ENCODE data around the gene GPC6. TPM values are rescaled to one million over a fixed set of nuclear protein-coding genes. Genes with fewer than 3 reads are reported as not detected.

Gene GPC6
- total and polyA plus RNA-seq, 2 donors (not counting 1 experiment from before 2014, with no cell fraction given) = not detected

GRCh38 chr13:94400874-94401273 is 1174.3 kb downstream of the GPC6 start:
- intact Hi-C loops (cut with micrococcal nuclease) = no loop called here
- 100% methylated on average over 3 of the region's 4 CpGs for WGBS (ENCODE audit: insufficient coverage)
- POLR2A ChIA-PET = no interaction called here
- CTCF ChIA-PET = no interaction called here
- H3K9ac ChIP-seq (ENCODE audit: low read length) = no peak overlapping the region
- H3K27ac ChIP-seq (ENCODE audit: low read length in 2 of 2) = no peak overlapping the region
- ATAC-seq (ENCODE audit: low read depth) (no peak), DNase-seq (no peak)
- no peak for TF ChIP-seq CTCF (IDR thresholded peaks at IDR 0.05)
- no peak for TF ChIP-seq EZH2 (IDR thresholded peaks at IDR 0.05; ENCODE audit: borderline replicate concordance, insufficient read depth, low read depth, low read length, poor library complexity, severe bottlenecking)
- H4K20me1 ChIP-seq (ENCODE audit: control insufficient read depth, insufficient read depth, low read length, poor library complexity, severe bottlenecking) = no peaks in the 10 kb centered on the region
- no peaks in the 10 kb centered on the region for H3K27me3 ChIP-seq (replicated peaks in 1 of 4; ENCODE audit: control extremely low read depth in 1 of 4, control insufficient read depth in 3 of 4, insufficient read depth in 4 of 4, low read length in 3 of 4)
- Mint-ChIP-seq H3K4me1 (no peaks in the 10 kb centered on the region), H3K27me3 (peaks cover 8% of the 10 kb centered on the region), H3K9me3 (ENCODE audit: insufficient read depth) (no peaks in the 10 kb centered on the region), H3K4me3 (no peak overlapping the region), H3K27ac (no peak overlapping the region)
- no peak overlapping the region for H2AFZ ChIP-seq (ENCODE audit: insufficient read depth, low read depth, low read length, poor library complexity, severe bottlenecking)
- H3K9me3 ChIP-seq (ENCODE audit: control extremely low read depth in 1 of 3, control insufficient read depth in 2 of 3, insufficient read depth in 1 of 3, low read length in 2 of 3) = no peaks in the 10 kb centered on the region
- H3K4me3 ChIP-seq (ENCODE audit: control extremely low read depth in 1 of 5, extremely low read depth in 1 of 5, insufficient read depth in 1 of 5, low read depth in 2 of 5, low read length in 4 of 5) = no peak overlapping the region
- no peaks in the 10 kb centered on the region for H3K4me1 ChIP-seq (ENCODE audit: control insufficient read depth in 2 of 2, insufficient read depth in 2 of 2, low read length in 2 of 2)
- H3K4me2 ChIP-seq (replicated peaks; ENCODE audit: low read depth, low read length, poor library complexity, severe bottlenecking) = no peak overlapping the region
- H3K79me2 ChIP-seq (ENCODE audit: control insufficient read depth, insufficient read depth, low read length) = no peaks in the 10 kb centered on the region
- H3K36me3 ChIP-seq (replicated peaks in 1 of 2; ENCODE audit: control extremely low read depth in 1 of 2, control insufficient read depth in 1 of 2, extremely low read depth in 1 of 2, insufficient read depth in 2 of 2, low read length in 1 of 2) = no peaks in the 10 kb centered on the region

GRCh38 chr13:94408314-94409036 is 1181.9 kb downstream of the GPC6 start:
- no peaks in the 10 kb centered on the region for H3K9me3 ChIP-seq (ENCODE audit: control extremely low read depth in 1 of 3, control insufficient read depth in 2 of 3, insufficient read depth in 1 of 3, low read length in 2 of 3)
- no peak overlapping the region for H3K4me2 ChIP-seq (replicated peaks; ENCODE audit: low read depth, low read length, poor library complexity, severe bottlenecking)
- POLR2A ChIA-PET = no interaction called here
- H2AFZ ChIP-seq (ENCODE audit: insufficient read depth, low read depth, low read length, poor library complexity, severe bottlenecking) = no peak overlapping the region
- H3K27me3 Mint-ChIP-seq = no peaks in the 10 kb centered on the region
- WGBS (ENCODE audit: insufficient coverage) = 90% methylated on average over 4 of the region's 7 CpGs
- intact Hi-C loops (cut with micrococcal nuclease) = no loop called here
- H3K4me1 ChIP-seq (ENCODE audit: control insufficient read depth in 2 of 2, insufficient read depth in 2 of 2, low read length in 2 of 2) = no peaks in the 10 kb centered on the region
- no peak overlapping the region for H3K9ac ChIP-seq (ENCODE audit: low read length)
- ATAC-seq (ENCODE audit: low read depth) = no peak
- H4K20me1 ChIP-seq (ENCODE audit: control insufficient read depth, insufficient read depth, low read length, poor library complexity, severe bottlenecking) = no peaks in the 10 kb centered on the region
- no peaks in the 10 kb centered on the region for H3K36me3 ChIP-seq (replicated peaks in 1 of 2; ENCODE audit: control extremely low read depth in 1 of 2, control insufficient read depth in 1 of 2, extremely low read depth in 1 of 2, insufficient read depth in 2 of 2, low read length in 1 of 2)
- no peak overlapping the region for H3K4me3 Mint-ChIP-seq
- no peak overlapping the region for H3K27ac Mint-ChIP-seq
- no peaks in the 10 kb centered on the region for H3K79me2 ChIP-seq (ENCODE audit: control insufficient read depth, insufficient read depth, low read length)
- H3K27me3 ChIP-seq (replicated peaks in 1 of 4; ENCODE audit: control extremely low read depth in 1 of 4, control insufficient read depth in 3 of 4, insufficient read depth in 4 of 4, low read length in 3 of 4) = no peaks in the 10 kb centered on the region
- H3K4me3 ChIP-seq (ENCODE audit: control extremely low read depth in 1 of 5, extremely low read depth in 1 of 5, insufficient read depth in 1 of 5, low read depth in 2 of 5, low read length in 4 of 5) = no peak overlapping the region
- no peak overlapping the region for H3K27ac ChIP-seq (ENCODE audit: low read length in 2 of 2)
- no peaks in the 10 kb centered on the region for H3K4me1 Mint-ChIP-seq
- no peak for DNase-seq
- TF ChIP-seq CTCF (IDR thresholded peaks at IDR 0.05) (no peak), EZH2 (IDR thresholded peaks at IDR 0.05; ENCODE audit: borderline replicate concordance, insufficient read depth, low read depth, low read length, poor library complexity, severe bottlenecking) (no peak)
- CTCF ChIA-PET = no interaction called here
- H3K9me3 Mint-ChIP-seq (ENCODE audit: insufficient read depth) = no peaks in the 10 kb centered on the region

All from B cell (primary cell).